AG10803 (cell line): Measurements from ENCODE around the gene TM9SF4.

Experiments
- DNase-seq: peaks from one replicate; pipeline ENCODE4 v3.0.0; 2010; ENCODE audit warnings: low read depth
- H3K4me3 ChIP-seq: 2 replicates; pipeline ENCODE4 v1.5.1; 2011; ENCODE audit warnings: mild to moderate bottlenecking, low read length, control low read depth
- TF ChIP-seq, protein P1 (sequence below): conservative IDR thresholded peaks from 2 replicates; pipeline ENCODE4 v1.5.1; 2011; ENCODE audit warnings: mild to moderate bottlenecking, low read length, control low read depth, inconsistent platforms

Gene TM9SF4, protein sequence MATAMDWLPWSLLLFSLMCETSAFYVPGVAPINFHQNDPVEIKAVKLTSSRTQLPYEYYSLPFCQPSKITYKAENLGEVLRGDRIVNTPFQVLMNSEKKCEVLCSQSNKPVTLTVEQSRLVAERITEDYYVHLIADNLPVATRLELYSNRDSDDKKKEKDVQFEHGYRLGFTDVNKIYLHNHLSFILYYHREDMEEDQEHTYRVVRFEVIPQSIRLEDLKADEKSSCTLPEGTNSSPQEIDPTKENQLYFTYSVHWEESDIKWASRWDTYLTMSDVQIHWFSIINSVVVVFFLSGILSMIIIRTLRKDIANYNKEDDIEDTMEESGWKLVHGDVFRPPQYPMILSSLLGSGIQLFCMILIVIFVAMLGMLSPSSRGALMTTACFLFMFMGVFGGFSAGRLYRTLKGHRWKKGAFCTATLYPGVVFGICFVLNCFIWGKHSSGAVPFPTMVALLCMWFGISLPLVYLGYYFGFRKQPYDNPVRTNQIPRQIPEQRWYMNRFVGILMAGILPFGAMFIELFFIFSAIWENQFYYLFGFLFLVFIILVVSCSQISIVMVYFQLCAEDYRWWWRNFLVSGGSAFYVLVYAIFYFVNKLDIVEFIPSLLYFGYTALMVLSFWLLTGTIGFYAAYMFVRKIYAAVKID

DNA sequence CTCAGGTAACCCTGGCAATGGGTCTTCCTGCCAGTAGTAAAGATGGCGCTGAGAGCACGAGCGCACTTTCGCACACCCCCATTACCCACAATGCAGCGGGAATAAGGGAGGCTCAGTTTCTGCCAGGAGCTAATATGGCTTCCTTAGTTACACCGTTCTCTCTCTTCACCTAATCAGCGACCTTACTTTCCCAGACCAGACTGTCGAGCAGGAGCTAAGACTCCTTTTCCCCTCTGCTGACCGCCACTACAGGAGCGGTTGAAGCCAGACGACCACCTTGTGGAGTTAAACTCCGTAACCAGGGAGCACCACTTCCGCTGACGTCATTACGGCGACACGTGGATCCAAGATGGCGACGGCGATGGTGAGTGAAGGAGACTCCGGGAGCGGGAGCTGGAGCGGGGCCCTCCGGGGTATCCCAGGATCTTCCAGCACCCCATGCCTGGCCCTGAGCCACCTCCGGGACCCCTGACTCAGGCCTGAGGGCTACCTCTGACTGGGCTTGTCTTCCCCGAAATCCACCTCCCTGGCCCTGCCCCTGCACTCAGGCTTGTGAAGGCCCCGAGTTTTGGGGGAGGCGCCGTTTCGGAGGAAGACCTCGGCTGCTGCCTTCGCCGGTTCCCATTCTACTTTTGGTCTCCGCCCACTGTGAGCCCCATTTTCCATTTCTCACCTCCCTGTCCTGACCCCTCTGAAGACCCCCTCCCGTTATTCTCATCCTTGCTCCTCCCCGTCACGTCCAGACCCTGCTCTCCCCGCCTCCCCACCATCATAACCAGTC is at the start of gene TM9SF4:
TM9SF4 (plus strand) TSS at position 323 of the 781 bp plus-strand sequence; CDS start at position 350, 27 bp downstream.
- TF ChIP-seq, protein P1, sequence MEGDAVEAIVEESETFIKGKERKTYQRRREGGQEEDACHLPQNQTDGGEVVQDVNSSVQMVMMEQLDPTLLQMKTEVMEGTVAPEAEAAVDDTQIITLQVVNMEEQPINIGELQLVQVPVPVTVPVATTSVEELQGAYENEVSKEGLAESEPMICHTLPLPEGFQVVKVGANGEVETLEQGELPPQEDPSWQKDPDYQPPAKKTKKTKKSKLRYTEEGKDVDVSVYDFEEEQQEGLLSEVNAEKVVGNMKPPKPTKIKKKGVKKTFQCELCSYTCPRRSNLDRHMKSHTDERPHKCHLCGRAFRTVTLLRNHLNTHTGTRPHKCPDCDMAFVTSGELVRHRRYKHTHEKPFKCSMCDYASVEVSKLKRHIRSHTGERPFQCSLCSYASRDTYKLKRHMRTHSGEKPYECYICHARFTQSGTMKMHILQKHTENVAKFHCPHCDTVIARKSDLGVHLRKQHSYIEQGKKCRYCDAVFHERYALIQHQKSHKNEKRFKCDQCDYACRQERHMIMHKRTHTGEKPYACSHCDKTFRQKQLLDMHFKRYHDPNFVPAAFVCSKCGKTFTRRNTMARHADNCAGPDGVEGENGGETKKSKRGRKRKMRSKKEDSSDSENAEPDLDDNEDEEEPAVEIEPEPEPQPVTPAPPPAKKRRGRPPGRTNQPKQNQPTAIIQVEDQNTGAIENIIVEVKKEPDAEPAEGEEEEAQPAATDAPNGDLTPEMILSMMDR = no peak
- DNase-seq = peak; percentile 92
- peak within 1 kb of the TSS; percentile 97 for H3K4me3 ChIP-seq

DNA sequence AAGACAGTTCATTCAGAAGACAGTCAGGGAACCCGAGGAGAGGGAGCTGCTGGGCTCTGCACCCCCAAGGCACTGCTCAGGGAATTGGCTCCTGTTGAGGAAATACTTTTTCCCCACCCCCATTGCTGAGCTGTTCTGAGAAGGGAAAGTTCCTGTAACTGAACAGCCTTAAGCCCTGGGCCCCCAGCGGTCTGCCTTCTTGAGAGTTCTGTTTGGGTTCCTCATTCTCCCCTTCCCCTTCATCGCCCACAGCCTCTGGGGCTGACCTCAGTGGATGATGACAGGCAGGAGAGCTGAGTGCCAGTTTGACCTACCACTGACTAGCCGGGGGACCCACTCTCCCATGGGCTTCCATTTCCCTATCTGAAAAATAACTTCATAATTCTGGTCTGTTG is 46.7 kb upstream of the TM9SF4 start:
- no peak overlapping the region for H3K4me3 ChIP-seq
- DNase-seq = no peak
- TF ChIP-seq, protein P1 = no peak

DNA sequence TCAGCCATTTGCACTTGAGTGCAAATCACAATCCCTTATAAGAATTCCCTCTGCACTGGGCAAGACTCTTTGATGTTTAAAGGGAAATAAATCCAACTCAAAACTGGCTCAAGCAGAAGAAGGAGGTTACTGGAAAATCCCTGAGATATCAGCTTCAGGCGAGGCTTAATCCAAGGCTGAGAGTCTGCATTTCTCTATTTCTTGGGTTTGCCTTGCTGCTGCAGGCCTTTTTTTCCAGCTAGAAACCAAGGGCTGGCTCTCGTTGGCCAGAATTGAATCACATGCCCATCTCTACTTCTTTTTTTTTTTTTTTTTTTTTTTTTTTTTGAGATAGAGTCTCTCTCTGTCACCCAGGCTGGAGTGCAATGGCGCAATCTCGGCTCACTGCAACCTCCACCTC is 45.8 kb upstream of the TM9SF4 start:
- TF ChIP-seq, protein P1 = no peak
- no peak for DNase-seq
- no peak overlapping the region for H3K4me3 ChIP-seq

DNA sequence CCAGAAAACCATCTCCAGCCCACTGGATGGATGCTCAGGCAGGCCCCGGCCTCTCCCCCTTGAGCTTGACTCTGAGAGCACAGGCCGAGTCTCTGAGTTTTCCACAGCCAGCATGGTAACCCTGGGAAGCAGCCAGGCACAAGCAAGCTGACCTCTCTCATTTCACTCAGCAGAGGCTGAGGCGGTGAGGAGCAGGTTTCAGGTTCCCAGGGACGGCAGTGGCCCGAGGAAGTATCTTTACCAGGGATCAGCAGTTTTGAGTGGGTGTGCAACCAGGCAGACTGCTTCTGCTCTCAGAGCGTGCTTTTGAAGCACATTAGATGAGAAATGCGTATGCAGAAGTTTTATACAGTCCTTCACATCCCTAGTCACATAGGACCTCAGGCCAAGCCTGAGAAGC is 44.8 kb upstream of the TM9SF4 start:
- DNase-seq = no peak
- TF ChIP-seq, protein P1 = no peak
- no peak overlapping the region for H3K4me3 ChIP-seq

DNA sequence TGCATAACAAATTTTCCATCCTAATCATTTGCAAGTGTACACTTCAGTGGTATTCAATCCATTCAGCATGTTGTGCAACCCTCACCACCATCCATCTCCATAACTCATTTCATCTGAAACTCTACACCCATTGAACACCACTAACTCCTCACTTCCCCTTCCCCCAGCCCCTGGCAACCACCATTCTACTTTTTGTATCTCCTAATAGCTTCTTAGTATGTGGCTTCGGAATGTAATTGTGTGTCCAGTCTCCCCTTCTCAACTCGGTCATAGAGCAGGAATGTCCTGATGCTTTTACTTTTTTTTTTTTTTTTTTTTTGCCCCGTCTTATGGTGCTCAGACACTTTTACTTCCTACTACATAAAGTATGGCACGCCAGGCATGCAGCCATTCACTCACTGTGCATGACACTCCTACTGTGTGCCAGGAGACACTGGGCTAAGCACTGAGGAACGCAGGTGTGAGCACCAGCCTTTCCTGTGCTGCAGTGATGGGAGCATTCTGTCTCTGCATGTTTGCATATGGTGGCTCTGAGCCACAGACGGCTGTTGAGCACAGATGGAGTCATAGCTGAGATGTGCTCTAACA is 42.2 kb upstream of the TM9SF4 start:
- peak; percentile 99 for DNase-seq
- H3K4me3 ChIP-seq = no peak overlapping the region; the same call in 1 of the 2 replicates
- TF ChIP-seq, protein P1 = no peak

DNA sequence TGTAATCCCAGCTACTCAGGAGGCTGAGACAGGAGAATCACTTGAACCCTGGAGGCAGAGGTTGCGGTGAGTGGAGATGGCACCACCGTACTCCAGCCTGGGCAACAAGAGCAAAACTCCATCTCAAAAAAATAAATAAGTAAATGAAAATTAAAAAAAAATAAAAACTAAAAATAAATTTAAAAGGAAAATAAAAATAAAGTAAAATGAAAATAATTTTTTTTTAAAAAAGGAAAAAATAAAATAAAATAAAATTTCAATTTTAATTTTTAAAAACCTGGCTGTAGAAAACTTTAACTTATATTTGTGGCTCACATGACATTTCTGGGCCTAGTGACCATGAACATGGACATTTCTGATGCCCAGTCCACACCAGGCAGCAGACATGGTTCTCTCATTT is 41.3 kb upstream of the TM9SF4 start:
- DNase-seq = no peak
- TF ChIP-seq, protein P1 = no peak
- no peak overlapping the region for H3K4me3 ChIP-seq
